Inflammatory macrophage treated with lipopolysaccharide for 4 hours (primary cell): Measurements from ENCODE around the gene ZNF622.

Experiments
- DNase-seq: peaks from one replicate; pipeline ENCODE4 v3.0.0-alpha.2; 2020

ZNF622 gene

GRCh38 chr5:16465544-16466432 lies at the start of gene ZNF622:
Gene ZNF622, minus strand, starts transcription at chr5:16465800. Its CDS starts 135 bp downstream, at chr5:16465665.
- peak; percentile 94 for DNase-seq

- no peak for DNase-seq
These were observed 44.5 kb upstream of the ZNF622 start for GRCh38 chr5:16510098-16510497.

- DNase-seq, result peak; percentile 30
These were observed 43.3 kb upstream of the ZNF622 start for GRCh38 chr5:16508730-16509531.

- DNase-seq, result no peak
These were observed 42.1 kb upstream of the ZNF622 start for GRCh38 chr5:16507716-16508115.

GRCh38 chr5:16505904-16506303 lies 40.3 kb upstream of the ZNF622 start:
- no peak for DNase-seq

GRCh38 chr5:16505140-16505891 lies 39.7 kb upstream of the ZNF622 start:
- no peak for DNase-seq

GRCh38 chr5:16504571-16504970 lies 39.0 kb upstream of the ZNF622 start:
- no peak for DNase-seq

- no peak for DNase-seq
These were observed 37.3 kb upstream of the ZNF622 start for GRCh38 chr5:16502866-16503265.

- no peak for DNase-seq
These were observed 34.4 kb upstream of the ZNF622 start for GRCh38 chr5:16500024-16500423.

GRCh38 chr5:16497546-16497945 lies 31.9 kb upstream of the ZNF622 start:
- no peak for DNase-seq

- no peak for DNase-seq
These were observed 27.7 kb upstream of the ZNF622 start for GRCh38 chr5:16493261-16493660.

- no peak for DNase-seq
These were observed 27.0 kb upstream of the ZNF622 start for GRCh38 chr5:16492398-16493140.

GRCh38 chr5:16490911-16491310 lies 25.3 kb upstream of the ZNF622 start:
- no peak for DNase-seq

- DNase-seq, result peak; percentile 32
These were observed 23.8 kb upstream of the ZNF622 start for GRCh38 chr5:16489322-16489791.

GRCh38 chr5:16487456-16487855 lies 21.9 kb upstream of the ZNF622 start:
- no peak for DNase-seq

GRCh38 chr5:16486711-16487111 lies 21.1 kb upstream of the ZNF622 start:
- DNase-seq, result no peak

- no peak for DNase-seq
These were observed 20.1 kb upstream of the ZNF622 start for GRCh38 chr5:16485656-16486055.

GRCh38 chr5:16484081-16484480 lies 18.5 kb upstream of the ZNF622 start:
- no peak for DNase-seq

GRCh38 chr5:16483361-16483760 lies 17.8 kb upstream of the ZNF622 start:
- DNase-seq, result no peak

GRCh38 chr5:16482891-16483290 lies 17.3 kb upstream of the ZNF622 start:
- DNase-seq, result no peak

GRCh38 chr5:16480821-16481538 lies 15.4 kb upstream of the ZNF622 start:
- DNase-seq, result no peak

GRCh38 chr5:16480144-16480543 lies 14.5 kb upstream of the ZNF622 start:
- DNase-seq, result no peak
